Femur (tissue), 1 donor: ENCODE results near the gene NR2F6.

Experiments used
- DNase-seq: peaks from one replicate; pipeline ENCODE4 v3.0.0-alpha.2; 2017

The NR2F6 gene

GRCh38 chr19:17237747-17238706 lies 7.7 kb downstream of the NR2F6 start:
- no peak for DNase-seq

- no peak for DNase-seq
Observed at GRCh38 chr19:17236811-17237543, 8.7 kb downstream of the NR2F6 start.

- DNase-seq = peak; percentile 43
Observed at GRCh38 chr19:17235971-17236777, 9.5 kb downstream of the NR2F6 start.

- peak; percentile 79 for DNase-seq
Observed at GRCh38 chr19:17235300-17235970, 10.3 kb downstream of the NR2F6 start.

- DNase-seq = peak; percentile 50
Observed at GRCh38 chr19:17234911-17235299, 10.8 kb downstream of the NR2F6 start.

GRCh38 chr19:17232258-17232657 lies 13.5 kb downstream of the NR2F6 start:
- no peak for DNase-seq

- no peak for DNase-seq
Observed at GRCh38 chr19:17229890-17230289, 15.8 kb downstream of the NR2F6 start.

GRCh38 chr19:17227798-17228367 lies 17.8 kb downstream of the NR2F6 start:
- no peak for DNase-seq

GRCh38 chr19:17226002-17226933 lies 19.5 kb downstream of the NR2F6 start, which contains the start of gene OCEL1:
OCEL1 (plus strand) TSS chr19:17226226; CDS start chr19:17226248, 22 bp downstream.
- DNase-seq = peak; percentile 99

- no peak for DNase-seq
Observed at GRCh38 chr19:17225053-17225452, 20.7 kb downstream of the NR2F6 start.

GRCh38 chr19:17220207-17220758 lies 25.4 kb downstream of the NR2F6 start:
- DNase-seq = no peak

GRCh38 chr19:17219286-17219685 lies 26.4 kb downstream of the NR2F6 start:
- no peak for DNase-seq

GRCh38 chr19:17216058-17216670 lies 29.6 kb downstream of the NR2F6 start:
- no peak for DNase-seq

GRCh38 chr19:17215127-17215971 lies 30.4 kb downstream of the NR2F6 start, which contains the start of gene USE1:
USE1 (plus strand) TSS chr19:17215357; CDS start chr19:17215406, 49 bp downstream.
- DNase-seq = peak; percentile 95

GRCh38 chr19:17214508-17215126 lies 31.1 kb downstream of the NR2F6 start:
- no peak for DNase-seq

GRCh38 chr19:17213334-17213733 lies 32.4 kb downstream of the NR2F6 start:
- DNase-seq = no peak

GRCh38 chr19:17211547-17212446 lies 33.9 kb downstream of the NR2F6 start:
- no peak for DNase-seq
